Measurements from ENCODE around the gene COL16A1.

- TF ChIP-seq POLR2AphosphoS5 (IDR thresholded peaks at IDR 0.05; ENCODE audit: low read depth, low read length), result no peak
- TF ChIP-seq POLR2A (IDR thresholded peaks at IDR 0.05; ENCODE audit: low read depth, low read length), result no peak
Observed at GRCh38 chr1:31726715-31727114, 22.9 kb upstream of the COL16A1 start.

Measured in GM12891 (cell line).